Measurements from ENCODE around the gene DLK2. TPM values are rescaled to one million over a fixed set of nuclear protein-coding genes. Genes with fewer than 3 reads are reported as not detected.
A peak's percentile ranks its signal among the peaks of the same experiment; 100 is the strongest.

Gene DLK2
- total RNA-seq, 1 donor from 2014 or later = 1.1 TPM

DNA sequence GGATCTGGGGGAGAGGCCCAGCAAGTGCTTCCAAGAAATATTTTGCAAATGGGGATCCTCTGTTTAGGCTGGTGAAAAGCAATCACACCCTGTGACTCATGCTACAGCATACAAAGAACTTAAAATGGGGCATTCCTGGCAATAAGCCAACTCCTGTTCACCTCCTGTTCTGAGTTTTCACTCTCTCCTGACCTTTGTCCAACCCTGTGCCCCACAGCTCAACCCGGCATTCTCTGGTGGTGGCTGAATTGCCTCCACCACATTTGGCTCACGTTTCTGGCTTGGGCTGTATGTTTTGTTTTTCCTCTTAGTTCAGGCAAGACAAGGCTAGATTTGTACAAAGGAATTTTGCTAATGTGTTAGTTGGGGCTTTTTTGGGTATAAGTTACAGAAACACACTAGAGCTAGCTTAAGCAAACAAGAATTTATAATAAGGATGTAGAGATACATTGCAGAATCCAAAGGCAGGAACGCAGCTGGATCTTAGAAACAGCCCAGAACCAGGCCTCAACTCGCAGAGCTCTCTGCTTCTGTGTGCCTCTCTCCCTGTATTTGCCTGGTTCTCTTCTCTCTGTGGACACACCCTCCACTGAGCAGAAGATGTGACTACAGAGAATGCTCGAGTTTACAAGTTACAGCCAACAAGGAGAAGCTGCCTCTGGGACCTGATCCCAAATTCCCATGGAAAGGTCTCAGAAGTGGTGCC is 18.6 kb downstream of the DLK2 start:
- Mint-ChIP-seq H3K9me3 (ENCODE audit: low read depth) (no peaks in the 10 kb centered on the region), H3K36me3 (ENCODE audit: low read depth) (peaks cover 6% of the 10 kb centered on the region), H3K4me1 (ENCODE audit: low read depth) (peaks cover 21% of the 10 kb centered on the region), H3K27ac (ENCODE audit: unreplicated experiment) (peak overlapping the region; percentile 88), H3K4me3 (ENCODE audit: unreplicated experiment) (no peak overlapping the region), H3K27me3 (ENCODE audit: low read depth) (no peaks in the 10 kb centered on the region)
- no peak for DNase-seq (ENCODE audit: low spot score)
- TF ChIP-seq, protein P1, sequence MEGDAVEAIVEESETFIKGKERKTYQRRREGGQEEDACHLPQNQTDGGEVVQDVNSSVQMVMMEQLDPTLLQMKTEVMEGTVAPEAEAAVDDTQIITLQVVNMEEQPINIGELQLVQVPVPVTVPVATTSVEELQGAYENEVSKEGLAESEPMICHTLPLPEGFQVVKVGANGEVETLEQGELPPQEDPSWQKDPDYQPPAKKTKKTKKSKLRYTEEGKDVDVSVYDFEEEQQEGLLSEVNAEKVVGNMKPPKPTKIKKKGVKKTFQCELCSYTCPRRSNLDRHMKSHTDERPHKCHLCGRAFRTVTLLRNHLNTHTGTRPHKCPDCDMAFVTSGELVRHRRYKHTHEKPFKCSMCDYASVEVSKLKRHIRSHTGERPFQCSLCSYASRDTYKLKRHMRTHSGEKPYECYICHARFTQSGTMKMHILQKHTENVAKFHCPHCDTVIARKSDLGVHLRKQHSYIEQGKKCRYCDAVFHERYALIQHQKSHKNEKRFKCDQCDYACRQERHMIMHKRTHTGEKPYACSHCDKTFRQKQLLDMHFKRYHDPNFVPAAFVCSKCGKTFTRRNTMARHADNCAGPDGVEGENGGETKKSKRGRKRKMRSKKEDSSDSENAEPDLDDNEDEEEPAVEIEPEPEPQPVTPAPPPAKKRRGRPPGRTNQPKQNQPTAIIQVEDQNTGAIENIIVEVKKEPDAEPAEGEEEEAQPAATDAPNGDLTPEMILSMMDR (IDR thresholded peaks at IDR 0.05) = no peak

DNA sequence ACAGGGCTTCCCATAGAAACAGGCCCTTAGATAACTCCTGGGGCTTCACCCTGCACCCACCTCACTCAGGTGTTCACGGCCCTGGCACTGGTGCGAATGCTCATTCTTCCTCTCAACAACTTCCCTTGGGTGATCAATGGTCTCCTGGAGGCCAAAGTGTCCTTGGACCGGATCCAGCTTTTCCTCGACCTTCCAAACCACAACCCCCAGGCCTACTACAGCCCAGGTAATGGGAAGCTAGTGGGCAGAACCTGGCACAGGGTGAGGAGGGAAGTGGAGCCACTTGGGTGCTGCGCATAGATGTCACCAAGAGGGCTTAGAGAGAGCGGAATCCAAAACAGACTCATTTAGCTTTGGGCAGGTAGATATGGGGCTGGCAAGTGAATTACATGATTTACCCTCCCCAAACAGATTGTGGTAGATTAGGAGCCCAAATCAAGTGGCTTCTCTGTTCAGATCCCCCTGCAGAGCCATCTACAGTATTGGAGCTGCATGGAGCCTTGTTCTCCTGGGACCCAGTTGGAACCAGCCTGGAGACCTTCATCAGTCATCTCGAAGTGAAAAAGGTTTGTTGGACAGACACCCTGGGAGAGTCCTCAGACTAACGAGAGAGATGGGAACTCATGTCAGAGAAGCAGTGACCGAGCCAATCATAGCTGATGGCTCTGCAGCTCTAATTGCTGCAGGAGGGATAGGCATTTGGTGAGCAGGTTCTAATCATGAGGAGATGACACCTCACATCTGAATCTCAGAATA is 19.5 kb downstream of the DLK2 start:
- Mint-ChIP-seq H3K27ac (ENCODE audit: unreplicated experiment) (peak overlapping the region; percentile 20), H3K36me3 (ENCODE audit: low read depth) (peaks cover 4% of the 10 kb centered on the region), H3K4me3 (ENCODE audit: unreplicated experiment) (no peak overlapping the region), H3K9me3 (ENCODE audit: low read depth) (no peaks in the 10 kb centered on the region), H3K4me1 (ENCODE audit: low read depth) (peaks cover 21% of the 10 kb centered on the region), H3K27me3 (ENCODE audit: low read depth) (no peaks in the 10 kb centered on the region)
- TF ChIP-seq, protein P1 (IDR thresholded peaks at IDR 0.05) = no peak
- no peak for DNase-seq (ENCODE audit: low spot score)

DNA sequence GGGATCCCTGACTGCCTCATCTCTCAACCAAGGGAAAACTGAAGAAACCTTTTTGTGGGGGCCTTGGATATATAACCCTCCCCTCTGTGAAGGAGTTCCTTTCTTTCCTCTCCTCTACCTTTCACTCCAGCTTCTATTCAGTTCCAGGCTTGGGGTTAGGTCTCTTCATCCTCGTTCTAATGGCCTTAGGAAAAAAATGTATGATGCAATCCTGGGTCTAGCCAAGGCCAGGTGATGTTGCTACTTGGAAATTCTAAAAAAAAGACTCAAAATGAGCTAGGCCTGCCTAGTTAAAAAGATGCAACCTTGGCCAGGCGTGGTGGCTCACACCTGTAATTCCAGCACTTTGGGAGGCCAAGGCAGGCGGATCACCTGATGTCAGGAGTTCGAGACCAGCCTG is 20.4 kb downstream of the DLK2 start:
- no peak overlapping the region for H3K27ac Mint-ChIP-seq (ENCODE audit: unreplicated experiment)
- H3K9me3 Mint-ChIP-seq (ENCODE audit: low read depth) = no peaks in the 10 kb centered on the region
- peaks cover 4% of the 10 kb centered on the region for H3K36me3 Mint-ChIP-seq (ENCODE audit: low read depth)
- TF ChIP-seq, protein P1 (IDR thresholded peaks at IDR 0.05) = no peak
- DNase-seq (ENCODE audit: low spot score) = no peak
- no peak overlapping the region for H3K4me3 Mint-ChIP-seq (ENCODE audit: unreplicated experiment)
- peaks cover 21% of the 10 kb centered on the region for H3K4me1 Mint-ChIP-seq (ENCODE audit: low read depth)
- no peaks in the 10 kb centered on the region for H3K27me3 Mint-ChIP-seq (ENCODE audit: low read depth)

DNA sequence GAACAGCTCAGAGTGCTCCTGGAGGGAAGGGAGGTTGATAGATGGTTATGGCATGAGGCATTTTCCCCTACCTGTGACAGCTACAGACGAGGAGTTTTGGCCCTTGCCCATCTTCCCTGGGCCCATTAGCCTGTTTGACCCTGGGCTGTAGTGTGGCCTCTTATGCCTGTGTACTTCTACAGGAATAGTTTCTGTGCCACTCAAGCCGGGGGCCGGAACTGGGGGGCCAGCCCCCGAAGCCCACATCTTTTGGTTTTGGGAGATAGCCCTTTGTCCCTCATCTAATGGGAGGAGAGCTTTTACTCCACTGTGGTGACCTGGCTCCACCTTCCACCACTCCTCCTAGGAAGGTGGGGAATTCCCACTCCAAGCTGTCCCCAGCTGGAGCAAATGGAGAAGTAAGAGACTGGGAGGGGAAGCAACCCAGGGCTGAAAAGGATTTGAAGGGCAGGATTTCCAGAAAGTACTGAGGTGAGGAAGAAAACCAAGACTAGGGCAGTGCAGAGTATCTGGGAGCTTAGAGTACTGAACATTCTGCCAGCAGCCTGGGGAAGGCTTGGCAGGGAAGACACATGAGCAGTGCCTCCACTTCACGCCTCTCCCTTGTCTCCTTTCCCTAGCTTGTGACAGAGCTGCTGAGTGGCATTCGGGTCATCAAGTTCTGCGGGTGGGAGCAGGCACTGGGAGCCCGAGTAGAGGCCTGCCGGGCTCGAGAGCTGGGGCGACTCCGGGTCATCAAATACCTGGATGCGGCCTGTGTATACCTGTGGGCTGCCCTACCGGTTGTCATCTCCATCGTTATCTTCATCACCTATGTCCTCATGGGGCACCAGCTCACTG is 21.1 kb downstream of the DLK2 start:
- DNase-seq (ENCODE audit: low spot score) = no peak
- Mint-ChIP-seq H3K9me3 (ENCODE audit: low read depth) (no peaks in the 10 kb centered on the region), H3K36me3 (ENCODE audit: low read depth) (peaks cover 4% of the 10 kb centered on the region), H3K4me3 (ENCODE audit: unreplicated experiment) (no peak overlapping the region), H3K4me1 (ENCODE audit: low read depth) (peaks cover 21% of the 10 kb centered on the region), H3K27me3 (ENCODE audit: low read depth) (no peaks in the 10 kb centered on the region), H3K27ac (ENCODE audit: unreplicated experiment) (no peak overlapping the region)
- TF ChIP-seq, protein P1 (IDR thresholded peaks at IDR 0.05) = no peak

DNA sequence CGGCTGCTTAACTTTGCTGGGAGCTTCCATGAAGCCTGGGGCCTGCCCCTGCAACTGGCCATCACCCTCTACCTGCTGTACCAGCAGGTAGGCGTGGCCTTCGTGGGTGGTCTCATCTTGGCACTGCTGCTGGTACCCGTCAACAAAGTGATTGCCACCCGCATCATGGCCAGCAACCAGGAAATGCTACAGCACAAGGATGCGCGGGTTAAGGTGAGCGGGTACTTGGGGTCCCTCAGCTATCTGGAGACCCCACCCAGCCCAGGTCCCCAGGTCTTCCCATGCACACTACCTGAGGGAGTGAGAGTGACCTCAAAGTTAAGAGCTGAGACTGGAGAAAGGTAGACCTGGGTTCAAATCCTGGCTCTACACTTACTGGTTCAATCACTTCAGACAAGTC is 22.2 kb downstream of the DLK2 start:
- Mint-ChIP-seq H3K27me3 (ENCODE audit: low read depth) (no peaks in the 10 kb centered on the region), H3K4me1 (ENCODE audit: low read depth) (peaks cover 32% of the 10 kb centered on the region), H3K36me3 (ENCODE audit: low read depth) (peaks cover 6% of the 10 kb centered on the region), H3K27ac (ENCODE audit: unreplicated experiment) (no peak overlapping the region), H3K9me3 (ENCODE audit: low read depth) (no peaks in the 10 kb centered on the region), H3K4me3 (ENCODE audit: unreplicated experiment) (no peak overlapping the region)
- no peak for DNase-seq (ENCODE audit: low spot score)
- TF ChIP-seq, protein P1 (IDR thresholded peaks at IDR 0.05) = no peak
